IMR-90 (cell line): ENCODE measurements around the gene SESN2. TPM values are rescaled to one million over a fixed set of nuclear protein-coding genes. Genes with fewer than 3 reads are reported as not detected.

Experiments
- ELK1 ChIP-seq: fragments of 150-350 bp; IDR thresholded peaks from 2 replicates; pipeline ENCODE4 v1.6.1; 2016; ENCODE audit warnings: low read depth, mild to moderate bottlenecking, low read length, moderate library complexity, borderline replicate concordance
- MAFK ChIP-seq: IDR thresholded peaks from 2 replicates; pipeline ENCODE4 v1.6.1; 2012; ENCODE audit warnings: low read depth, low read length, improper control_type of control experiment
- USF2 ChIP-seq: fragments of 150-350 bp; IDR thresholded peaks from 2 replicates; pipeline ENCODE4 v1.6.1; 2017; ENCODE audit warnings: mild to moderate bottlenecking, antibody characterized with exemption, low read length, low read depth
- polyA plus RNA-seq, 3 experiments: library from polyadenylated mRNA; depleted of rRNA; stranded (reverse); fragments of >200 nt; gene quantifications; 2 replicates each; pipeline ENCODE4 v1.2.3, GENCODE V29; 2012; ENCODE audit warnings: low replicate concordance in 1 of 3
- total RNA-seq: library from RNA; depleted of rRNA; stranded (reverse); fragments of >200 nt; gene quantifications from 2 replicates; pipeline ENCODE4 v1.2.3, GENCODE V29; 2012

SESN2 gene
- total and polyA plus RNA-seq, 2 of the 4 experiments (the other 2 are of a cell fraction): 10.2 to 20.9 TPM

- no peak for TF ChIP-seq USF2
- TF ChIP-seq MAFK: no peak
- TF ChIP-seq ELK1: no peak
Observed at GRCh38 chr1:28248273-28249012, 10.9 kb upstream of the SESN2 start (continued).
